ENCODE results near the gene TRIM8. TPM values are rescaled to one million over a fixed set of nuclear protein-coding genes. Genes with fewer than 3 reads are reported as not detected.

TRIM8 gene
- total and polyA plus RNA-seq, 9 of the 15 experiments (the other 6 are each of a cell fraction or from before 2014, with no cell fraction given) = 1.7 to 26.0 (median 9.1) TPM

DNA sequence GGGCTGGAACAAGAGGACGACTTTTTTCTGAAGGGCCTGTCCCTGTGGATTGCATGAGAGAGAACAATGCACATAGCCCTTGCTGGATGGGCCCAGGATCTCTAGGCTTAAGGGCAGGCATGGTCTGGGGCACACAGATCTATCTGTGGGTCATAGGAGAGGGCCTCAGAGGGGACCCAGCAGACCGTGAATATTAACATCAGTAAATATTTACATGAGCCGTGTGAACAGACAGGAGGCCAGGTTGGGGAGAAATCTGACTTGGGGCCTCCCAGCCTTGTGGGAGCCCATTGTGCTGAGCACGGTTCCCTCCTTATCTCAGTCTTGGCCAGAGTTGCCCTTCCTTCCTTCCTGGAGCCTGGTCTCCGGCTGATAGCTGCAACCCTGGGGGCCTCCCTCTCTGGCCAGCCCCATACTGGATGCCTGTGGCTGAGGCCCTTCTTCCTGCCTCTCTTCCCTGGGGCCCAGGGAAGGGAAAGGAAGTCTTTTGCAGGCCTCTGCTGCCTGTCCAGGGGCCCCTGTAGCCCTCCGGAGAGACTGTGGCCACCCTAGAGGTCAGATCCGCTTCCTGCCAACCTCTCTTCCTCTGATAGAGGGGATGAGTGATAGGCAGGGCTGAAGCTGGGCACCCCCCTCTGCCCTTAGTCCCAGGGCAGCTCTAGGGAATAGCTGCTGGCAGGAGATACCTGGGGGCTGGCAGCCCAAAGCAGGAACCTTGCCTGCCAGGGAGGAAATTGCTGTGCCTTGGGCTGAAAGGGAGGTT lies 44.5 kb upstream of the TRIM8 start (continued):
- TF ChIP-seq POLR3A (IDR thresholded peaks at IDR 0.05; ENCODE audit: borderline replicate concordance, extremely low read depth, insufficient read depth, insufficient read length) (no peak), BHLHE40 (IDR thresholded peaks at IDR 0.05; ENCODE audit: low read length) (peak; percentile 82; the same call in 1 of the 2 replicates), ZBTB7A (IDR thresholded peaks at IDR 0.05; ENCODE audit: borderline replicate concordance, control insufficient read depth, low read depth, low read length) (peak; percentile 52; the same call in 1 of the 2 replicates), HCFC1 (IDR thresholded peaks at IDR 0.05; ENCODE audit: low read depth, low read length) (no peak), SLC30A9 (CRISPR knock-in tag; IDR thresholded peaks at IDR 0.05) (no peak), SP1 (CRISPR knock-in tag; IDR thresholded peaks at IDR 0.05) (no peak), SRSF3 (IDR thresholded peaks at IDR 0.05; ENCODE audit: insufficient read depth, low read length) (no peak), EWSR1 (IDR thresholded peaks at IDR 0.05; ENCODE audit: borderline replicate concordance, low read depth, partially characterized antibody) (no peak), JUNB (CRISPR knock-in tag; conservative IDR thresholded peaks at IDR 0.05) (no peak)
- TF ChIP-seq, protein P1, sequence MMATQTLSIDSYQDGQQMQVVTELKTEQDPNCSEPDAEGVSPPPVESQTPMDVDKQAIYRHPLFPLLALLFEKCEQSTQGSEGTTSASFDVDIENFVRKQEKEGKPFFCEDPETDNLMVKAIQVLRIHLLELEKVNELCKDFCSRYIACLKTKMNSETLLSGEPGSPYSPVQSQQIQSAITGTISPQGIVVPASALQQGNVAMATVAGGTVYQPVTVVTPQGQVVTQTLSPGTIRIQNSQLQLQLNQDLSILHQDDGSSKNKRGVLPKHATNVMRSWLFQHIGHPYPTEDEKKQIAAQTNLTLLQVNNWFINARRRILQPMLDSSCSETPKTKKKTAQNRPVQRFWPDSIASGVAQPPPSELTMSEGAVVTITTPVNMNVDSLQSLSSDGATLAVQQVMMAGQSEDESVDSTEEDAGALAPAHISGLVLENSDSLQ (IDR thresholded peaks at IDR 0.05) = no peak
- TF ChIP-seq, protein P2, sequence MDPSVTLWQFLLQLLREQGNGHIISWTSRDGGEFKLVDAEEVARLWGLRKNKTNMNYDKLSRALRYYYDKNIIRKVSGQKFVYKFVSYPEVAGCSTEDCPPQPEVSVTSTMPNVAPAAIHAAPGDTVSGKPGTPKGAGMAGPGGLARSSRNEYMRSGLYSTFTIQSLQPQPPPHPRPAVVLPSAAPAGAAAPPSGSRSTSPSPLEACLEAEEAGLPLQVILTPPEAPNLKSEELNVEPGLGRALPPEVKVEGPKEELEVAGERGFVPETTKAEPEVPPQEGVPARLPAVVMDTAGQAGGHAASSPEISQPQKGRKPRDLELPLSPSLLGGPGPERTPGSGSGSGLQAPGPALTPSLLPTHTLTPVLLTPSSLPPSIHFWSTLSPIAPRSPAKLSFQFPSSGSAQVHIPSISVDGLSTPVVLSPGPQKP (CRISPR knock-in tag; IDR thresholded peaks at IDR 0.05) = no peak
- TF ChIP-seq, protein P3, sequence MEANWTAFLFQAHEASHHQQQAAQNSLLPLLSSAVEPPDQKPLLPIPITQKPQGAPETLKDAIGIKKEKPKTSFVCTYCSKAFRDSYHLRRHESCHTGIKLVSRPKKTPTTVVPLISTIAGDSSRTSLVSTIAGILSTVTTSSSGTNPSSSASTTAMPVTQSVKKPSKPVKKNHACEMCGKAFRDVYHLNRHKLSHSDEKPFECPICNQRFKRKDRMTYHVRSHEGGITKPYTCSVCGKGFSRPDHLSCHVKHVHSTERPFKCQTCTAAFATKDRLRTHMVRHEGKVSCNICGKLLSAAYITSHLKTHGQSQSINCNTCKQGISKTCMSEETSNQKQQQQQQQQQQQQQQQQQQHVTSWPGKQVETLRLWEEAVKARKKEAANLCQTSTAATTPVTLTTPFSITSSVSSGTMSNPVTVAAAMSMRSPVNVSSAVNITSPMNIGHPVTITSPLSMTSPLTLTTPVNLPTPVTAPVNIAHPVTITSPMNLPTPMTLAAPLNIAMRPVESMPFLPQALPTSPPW (CRISPR knock-in tag; IDR thresholded peaks at IDR 0.05) = peak; percentile 50; the same call in 1 of the 2 replicates
- TF ChIP-seq, protein P4, sequence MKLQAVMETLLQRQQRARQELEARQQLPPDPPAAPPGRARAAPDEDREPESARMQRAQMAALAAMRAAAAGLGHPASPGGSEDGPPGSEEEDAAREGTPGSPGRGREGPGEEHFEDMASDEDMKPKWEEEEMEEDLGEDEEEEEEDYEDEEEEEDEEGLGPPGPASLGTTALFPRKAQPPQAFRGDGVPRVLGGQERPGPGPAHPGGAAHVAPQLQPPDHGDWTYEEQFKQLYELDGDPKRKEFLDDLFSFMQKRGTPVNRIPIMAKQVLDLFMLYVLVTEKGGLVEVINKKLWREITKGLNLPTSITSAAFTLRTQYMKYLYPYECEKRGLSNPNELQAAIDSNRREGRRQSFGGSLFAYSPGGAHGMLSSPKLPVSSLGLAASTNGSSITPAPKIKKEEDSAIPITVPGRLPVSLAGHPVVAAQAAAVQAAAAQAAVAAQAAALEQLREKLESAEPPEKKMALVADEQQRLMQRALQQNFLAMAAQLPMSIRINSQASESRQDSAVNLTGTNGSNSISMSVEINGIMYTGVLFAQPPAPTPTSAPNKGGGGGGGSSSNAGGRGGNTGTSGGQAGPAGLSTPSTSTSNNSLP (IDR thresholded peaks at IDR 0.05; ENCODE audit: borderline replicate concordance, low read depth, low read length) = 0 out of 2 replicates have a peak, but pooled peaks have one; percentile 4
- TF ChIP-seq, protein P5, sequence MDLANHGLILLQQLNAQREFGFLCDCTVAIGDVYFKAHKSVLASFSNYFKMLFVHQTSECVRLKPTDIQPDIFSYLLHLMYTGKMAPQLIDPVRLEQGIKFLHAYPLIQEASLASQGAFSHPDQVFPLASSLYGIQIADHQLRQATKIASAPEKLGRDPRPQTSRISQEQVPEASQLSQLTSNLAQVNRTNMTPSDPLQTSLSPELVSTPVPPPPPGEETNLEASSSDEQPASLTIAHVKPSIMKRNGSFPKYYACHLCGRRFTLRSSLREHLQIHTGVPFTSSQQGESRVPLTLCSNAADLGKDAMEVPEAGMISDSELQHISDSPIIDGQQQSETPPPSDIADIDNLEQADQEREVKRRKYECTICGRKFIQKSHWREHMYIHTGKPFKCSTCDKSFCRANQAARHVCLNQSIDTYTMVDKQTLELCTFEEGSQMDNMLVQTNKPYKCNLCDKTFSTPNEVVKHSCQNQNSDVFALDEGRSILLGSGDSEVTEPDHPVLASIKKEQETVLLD (IDR thresholded peaks at IDR 0.05) = no peak; the same call in 1 of the 2 replicates
